GM21786 (cell line): ENCODE results near the gene ZNF614.
"Not testable (repeated sequence)": the region's sequence is repeated elsewhere in the genome, so short reads cannot be mapped to it uniquely, and the experiment has no call there.

ENCODE experiments used
- ATAC-seq: cut with Tn5 transposase; IDR thresholded peaks from one replicate; pipeline ENCODE4 v1.9.1; 2021; ENCODE audit not compliant: unreplicated experiment

ZNF614 gene

DNA sequence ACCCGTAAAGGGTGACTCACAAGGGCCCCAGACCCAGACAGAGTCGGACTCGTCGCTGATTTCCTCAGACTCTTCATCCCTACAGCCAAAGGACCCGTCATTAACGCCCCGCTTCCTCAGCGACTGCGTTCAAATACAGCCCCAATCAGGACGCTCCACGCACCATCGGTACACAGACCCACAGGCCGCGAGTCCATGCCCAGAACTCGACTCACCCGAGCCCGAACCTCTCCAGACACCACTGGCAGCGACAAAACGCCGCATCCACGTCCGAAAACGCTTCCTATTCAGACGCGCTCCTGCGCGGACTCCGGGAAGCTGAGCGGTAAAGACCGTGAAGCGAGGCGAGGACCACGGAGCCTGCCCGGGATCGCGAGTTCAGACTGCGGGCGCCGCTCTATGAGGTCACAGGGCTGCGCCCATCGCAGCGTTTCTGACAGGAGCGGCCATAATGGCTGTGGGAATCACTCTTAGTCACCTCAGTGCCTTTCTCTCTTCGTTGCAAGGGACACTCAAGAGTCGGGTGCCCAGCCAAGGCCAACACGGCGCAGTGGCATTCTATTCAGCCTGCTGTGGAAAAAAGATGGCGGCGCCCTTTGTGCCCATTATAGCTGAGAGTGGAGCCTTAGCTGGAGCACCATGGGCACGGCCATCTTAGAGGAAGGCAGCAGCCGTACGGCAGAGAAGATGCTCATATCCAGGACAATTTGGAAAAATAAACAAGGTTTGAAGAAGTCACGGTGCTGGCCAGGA, at the start of gene ZNF614:
TSS of gene ZNF614 (minus strand) at position 353 of the 753 bp plus-strand sequence. CDS start 2,634 bp downstream, outside the sequence.
- peak; percentile 85 for ATAC-seq

DNA sequence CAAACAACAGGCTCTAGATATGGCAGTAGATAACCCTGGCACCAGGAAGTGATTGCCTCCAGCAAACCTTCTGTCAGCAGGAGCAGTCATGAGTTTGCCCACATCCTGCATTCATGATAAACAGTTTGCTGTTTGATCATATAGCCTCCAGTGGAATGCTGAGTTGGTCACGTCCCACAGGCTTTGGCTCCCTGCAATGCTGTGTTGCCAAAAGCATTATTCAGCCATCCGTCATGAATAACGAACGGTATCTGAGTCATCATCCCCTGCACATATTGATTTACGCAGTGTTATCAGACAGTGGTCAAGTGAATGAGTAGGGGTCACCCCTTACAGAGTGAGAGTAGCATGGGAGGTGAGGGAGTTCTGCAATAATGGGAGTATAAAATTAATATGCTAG, 42.3 kb upstream of the ZNF614 start:
- ATAC-seq: no peak

DNA sequence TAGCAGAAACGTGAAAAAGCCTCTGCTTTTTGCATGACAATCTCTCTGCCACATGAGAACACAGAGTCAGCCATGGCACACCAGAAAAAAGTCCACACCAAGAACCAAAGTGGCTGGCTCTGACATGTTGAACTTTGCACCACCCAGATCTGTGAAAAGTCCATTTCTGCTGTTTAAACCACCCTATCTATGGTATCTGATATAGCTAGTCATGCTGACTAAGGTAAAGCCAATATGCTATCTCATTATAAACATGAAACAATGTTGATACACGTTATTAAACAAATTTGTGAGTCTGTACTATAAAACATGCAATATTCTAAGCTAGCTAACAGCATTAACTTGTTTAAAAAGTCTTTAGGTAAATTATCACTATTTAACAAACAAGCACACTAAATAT, 41.5 kb upstream of the ZNF614 start:
- ATAC-seq: no peak

DNA sequence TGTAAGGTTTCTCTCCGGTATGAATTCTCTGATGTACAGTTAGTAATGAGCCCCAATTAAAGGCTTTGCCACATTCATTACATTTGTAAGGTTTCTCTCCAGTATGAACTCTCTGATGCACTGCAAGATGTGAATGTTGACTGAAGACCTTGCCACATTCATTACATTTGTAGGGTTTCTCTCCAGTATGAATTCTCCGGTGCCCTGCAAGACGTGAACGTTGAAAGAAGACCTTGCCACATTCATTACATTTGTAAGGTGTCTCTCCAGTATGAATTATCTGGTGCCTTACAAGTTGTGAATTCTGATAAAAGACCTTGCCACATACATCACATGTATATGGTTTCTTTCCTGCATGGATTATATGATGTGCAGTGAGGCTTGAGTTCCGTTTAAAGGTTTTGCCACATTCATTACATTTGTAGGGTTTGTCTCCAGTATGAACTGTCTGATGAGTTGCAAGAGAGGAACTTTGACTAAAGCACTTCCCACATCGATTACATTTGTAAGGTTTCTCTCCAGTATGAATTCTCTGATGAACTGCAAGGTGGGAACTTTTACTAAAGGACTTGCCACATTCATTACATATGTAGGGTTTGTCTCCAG, 38.2 kb upstream of the ZNF614 start:
- no peak for ATAC-seq

DNA sequence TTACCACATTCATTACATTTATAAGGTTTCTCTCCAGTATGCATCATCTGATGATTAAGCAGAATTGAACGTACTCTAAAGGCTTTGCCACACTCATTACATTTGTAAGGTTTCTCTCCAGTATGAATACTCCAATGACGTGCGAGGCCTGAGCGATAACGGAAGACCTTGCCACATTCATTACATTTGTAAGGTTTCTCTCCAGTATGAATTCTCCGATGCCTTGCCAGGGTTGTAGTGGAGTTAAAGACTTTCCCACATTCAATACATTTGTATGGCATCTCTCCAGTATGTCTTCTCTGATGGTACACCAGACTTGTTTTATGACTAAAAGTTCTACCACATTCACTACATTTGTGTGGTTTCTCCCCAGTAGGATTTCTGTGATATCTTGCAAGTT, 37.2 kb upstream of the ZNF614 start:
- no peak for ATAC-seq

DNA sequence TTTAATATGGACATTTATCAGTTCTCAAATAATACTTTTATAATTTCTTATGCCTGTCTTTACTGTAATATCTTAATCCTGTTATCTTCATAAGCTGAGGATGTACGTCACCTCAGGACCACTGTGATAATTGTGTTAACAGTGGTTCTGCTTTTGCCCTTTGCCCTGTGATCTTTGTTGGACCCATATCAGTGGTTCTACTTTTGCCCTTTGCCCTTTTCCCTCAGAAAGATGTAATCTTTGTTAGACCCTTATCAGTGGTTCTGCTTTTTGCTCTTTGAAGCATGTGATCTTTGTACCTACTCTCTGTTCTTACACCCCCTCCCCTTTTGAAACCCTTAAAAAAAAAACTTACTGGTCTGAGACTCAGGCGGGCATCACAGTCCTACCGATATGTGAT, 28.3 kb upstream of the ZNF614 start:
- ATAC-seq: not testable (repeated sequence)

DNA sequence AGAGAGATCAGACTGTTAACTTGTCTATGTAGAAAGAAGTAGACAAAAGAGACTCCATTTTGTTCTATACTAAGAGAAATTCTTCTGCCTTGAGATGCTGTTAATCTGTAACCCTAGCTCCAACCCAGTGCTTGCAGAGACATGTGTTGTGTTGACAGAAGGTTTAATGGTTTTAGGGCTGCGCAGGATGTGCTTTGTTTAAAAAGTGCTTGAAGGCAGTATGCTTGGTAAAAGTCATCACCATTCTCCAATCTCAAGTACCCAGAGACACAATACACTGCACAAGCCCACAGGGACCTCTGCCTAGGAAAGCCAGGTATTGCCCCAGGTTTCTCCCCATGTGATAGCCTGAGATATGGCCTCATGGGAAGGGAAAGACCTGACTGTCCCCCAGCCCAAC, 23.6 kb upstream of the ZNF614 start:
- not testable (repeated sequence) for ATAC-seq

DNA sequence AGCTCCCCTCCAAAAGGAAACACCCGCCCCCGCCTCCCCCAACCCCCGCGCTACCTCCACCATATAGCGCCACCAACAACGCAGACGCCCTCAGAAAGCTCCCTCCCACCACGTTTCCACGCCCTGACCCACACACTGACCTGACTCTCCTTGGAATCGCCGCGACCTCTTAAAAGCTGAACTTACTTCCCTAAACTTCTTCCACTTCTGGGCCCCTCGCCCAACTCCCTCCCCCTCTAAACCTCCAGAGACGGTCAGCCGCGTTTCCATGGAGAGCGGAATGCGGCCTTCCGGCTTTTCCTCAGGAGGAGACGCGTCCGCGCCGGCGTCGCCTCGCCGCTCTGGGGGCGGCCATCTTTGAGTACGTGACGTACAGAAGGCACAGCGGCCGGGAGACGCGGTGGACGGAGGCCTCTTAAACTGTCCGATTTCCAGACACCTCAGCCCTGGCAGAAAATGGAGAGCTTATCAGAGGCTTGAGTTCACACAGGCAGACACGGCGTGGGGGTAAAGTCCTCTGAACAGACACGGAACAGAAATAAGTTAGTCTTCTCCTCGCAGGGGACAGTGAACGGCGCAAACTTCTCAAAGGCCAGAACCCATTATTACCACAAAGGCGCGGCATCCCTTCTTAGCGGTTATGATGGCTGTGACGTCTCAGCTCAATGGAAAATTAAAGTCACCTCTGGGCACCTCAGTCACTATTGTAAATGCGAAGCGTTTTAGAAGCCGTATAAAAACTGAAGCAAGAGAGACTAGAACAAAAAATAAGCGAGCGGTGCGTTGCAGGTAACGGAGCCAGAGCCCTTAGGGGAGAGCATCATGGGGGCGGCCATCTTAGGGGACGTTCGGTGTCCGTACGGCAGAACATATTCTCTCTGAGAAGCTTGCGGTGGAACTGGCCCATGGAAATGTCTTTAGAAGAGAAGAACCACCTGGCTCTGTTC, 20.6 kb upstream of the ZNF614 start, which contains the start of gene ZNF432:
TSS of gene ZNF432 (minus strand) at position 284 of the 947 bp plus-strand sequence. CDS start 1,970 bp downstream, outside the sequence.
- peak; percentile 83 for ATAC-seq

DNA sequence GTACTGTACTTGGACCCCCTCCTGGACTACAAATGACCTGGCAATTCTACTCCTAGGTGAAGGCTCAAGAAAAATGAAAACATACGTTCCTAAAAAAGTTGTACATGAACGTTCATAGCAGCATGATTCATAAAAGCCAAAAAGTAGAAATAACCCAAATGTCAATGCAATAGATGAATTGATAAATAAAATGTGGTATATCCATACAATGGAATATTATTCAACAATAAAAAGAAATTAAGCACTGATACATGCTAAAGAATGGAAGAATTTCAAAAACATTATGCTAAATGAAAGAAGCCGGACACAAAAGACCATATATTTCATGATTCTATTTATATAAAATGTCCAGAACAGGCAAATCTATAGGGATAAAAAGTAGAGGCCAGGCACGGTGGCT, 11.0 kb upstream of the ZNF614 start:
- ATAC-seq: no peak

DNA sequence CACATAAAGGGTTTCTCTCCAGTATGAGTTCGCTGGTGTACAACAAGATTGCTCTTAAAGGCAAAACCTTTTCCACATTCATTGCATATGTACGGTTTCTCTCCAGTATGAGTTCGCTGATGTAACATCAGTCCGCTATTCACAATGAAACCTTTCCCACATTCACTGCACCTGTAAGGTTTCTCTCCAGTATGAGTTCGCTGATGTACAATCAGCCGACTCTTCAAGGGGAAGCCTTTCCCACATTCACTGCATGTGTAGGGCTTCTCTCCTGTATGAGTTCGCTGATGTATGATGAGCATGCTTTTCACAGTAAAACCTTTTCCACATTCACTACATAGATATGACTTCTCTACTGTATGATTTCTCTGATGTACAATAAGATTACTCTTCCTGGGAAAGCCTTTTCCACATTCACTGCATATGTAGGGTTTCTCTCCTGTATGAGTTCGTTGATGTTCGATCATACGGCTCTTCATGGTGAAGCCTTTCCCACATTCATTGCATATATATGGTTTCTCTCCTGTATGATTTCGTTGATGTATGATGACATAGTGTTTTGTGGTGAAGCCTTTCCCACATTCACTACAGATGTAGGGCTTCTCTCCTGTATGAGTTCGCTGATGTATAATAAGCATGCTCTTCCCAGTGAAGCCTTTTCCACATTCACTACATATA, 6.0 kb upstream of the ZNF614 start:
- ATAC-seq: no peak

DNA sequence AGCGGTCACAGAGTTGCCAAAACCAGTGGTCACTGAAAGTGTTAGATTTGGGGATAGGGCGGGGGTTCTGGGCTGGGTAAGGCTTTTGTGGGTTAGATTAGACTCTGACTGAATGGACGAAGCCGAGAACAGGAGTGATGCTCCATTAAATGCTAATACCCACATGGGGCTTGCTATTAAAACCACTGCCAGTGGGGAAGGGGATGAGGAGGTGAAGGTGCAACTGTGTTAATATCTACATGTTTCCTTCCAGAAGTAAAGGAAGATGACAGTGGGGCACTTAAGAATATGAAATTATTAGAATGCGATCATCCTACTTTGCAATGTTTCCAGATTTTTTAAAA, 573 bp upstream of the ZNF614 start:
- peak; percentile 17 for ATAC-seq

DNA sequence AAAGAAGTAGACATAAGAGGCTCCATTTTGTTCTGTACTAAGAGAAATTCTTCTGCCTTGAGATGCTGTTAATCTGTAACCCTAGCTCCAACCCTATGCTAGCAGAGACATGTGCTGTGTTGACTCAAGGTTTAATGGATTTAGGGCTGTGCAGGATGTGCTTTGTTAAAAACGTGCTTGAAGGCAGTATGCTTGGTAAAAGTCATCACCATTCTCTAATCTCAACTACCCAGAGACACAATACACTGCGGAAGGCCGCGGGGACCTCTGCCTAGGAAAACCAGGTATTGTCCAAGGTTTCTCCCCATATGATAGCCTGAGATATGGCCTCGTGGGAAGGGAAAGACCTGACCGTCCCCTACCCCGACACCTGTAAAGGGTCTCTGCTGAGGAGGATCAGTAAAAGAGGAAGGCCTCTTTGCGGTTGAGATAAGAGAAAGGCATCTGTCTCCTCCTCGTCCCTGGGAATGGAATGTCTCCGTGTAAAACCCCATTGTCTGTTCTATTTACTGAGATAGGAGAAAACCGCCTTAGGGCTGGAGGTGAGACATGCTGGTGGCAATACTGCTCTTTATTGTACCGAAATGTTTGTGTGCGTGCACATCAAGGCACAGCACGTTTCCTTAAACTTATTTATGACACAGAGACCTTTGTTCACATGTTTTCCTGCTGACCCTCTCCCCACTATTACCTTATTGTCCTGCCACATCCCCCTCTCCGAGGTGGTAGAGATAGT, 1.8 kb downstream of the ZNF614 start:
- ATAC-seq: not testable (repeated sequence)

DNA sequence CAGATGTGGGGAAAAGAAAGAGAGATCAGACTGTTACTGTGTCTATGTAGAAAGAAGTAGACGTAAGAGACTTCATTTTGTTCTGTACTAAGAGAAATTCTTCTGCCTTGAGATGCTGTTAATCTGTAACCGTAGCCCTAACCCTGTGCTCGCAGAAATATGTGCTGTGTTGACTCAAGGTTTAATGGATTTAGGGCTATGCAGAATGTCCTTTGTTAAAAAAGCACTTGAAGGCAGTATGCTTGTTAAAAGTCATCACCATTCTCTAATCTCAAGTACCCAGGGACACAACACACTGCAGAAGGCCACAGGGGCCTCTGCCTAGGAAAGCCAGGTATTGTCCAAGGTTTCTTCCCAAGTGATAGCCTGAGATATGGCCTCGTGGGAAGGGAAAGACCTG, 3.7 kb downstream of the ZNF614 start:
- ATAC-seq: not testable (repeated sequence)

DNA sequence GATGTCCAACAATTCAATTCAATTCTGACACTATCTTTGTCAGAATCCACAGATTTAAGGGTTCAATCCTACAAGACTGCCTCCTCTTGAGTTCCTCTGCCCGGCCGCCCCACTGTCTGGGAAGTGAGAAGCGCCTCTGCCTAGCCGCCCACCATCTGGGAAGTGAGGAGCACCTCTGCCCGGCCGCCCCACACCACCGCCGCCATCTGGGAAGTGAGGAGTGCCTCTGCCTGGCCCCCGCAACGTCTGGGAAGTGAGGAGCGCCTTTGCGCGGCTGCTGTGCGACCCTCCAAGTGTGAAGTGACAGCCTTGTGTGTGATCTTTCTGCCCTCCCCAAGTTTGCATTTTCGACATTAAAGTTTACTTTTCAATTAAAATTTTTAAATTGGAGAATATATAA, 6.0 kb downstream of the ZNF614 start:
- ATAC-seq: no peak

DNA sequence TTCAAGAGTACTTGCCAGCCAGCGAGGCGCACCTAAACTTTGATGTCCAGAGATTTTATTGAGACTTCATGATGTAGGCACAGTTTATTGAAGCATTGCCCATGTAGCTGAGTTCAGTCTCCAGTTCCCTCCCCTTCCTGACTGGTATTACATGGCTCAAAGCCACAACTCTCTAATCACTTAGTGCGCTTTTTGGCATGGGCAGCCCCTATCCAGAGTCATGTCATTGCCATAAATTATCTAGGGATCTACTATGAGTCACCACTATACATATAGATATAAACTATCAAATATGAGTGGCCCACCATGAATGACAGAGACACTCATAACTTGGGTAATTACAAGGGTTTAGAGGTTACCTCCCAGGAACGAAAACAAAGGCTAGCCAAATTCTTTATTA, 7.7 kb downstream of the ZNF614 start:
- ATAC-seq: no peak

DNA sequence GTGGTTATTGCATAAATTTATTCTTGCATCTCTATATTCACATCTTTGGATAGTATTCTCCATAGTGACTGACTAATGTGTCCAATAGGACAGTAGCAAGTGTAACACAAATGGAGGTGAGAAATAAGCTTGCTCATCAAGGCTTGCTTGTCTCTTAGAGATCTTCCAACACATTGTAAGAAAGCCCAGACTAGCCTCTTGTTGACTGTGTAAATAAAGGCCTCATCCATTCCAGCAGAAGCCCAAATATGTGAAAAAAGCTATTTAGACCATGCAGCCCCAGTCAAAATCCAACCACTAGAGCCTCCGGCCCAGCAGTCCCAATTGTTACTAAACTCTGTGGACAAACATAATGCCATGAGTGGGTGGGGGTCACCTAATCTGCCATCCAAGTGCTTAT, 17.5 kb downstream of the ZNF614 start:
- ATAC-seq: no peak

DNA sequence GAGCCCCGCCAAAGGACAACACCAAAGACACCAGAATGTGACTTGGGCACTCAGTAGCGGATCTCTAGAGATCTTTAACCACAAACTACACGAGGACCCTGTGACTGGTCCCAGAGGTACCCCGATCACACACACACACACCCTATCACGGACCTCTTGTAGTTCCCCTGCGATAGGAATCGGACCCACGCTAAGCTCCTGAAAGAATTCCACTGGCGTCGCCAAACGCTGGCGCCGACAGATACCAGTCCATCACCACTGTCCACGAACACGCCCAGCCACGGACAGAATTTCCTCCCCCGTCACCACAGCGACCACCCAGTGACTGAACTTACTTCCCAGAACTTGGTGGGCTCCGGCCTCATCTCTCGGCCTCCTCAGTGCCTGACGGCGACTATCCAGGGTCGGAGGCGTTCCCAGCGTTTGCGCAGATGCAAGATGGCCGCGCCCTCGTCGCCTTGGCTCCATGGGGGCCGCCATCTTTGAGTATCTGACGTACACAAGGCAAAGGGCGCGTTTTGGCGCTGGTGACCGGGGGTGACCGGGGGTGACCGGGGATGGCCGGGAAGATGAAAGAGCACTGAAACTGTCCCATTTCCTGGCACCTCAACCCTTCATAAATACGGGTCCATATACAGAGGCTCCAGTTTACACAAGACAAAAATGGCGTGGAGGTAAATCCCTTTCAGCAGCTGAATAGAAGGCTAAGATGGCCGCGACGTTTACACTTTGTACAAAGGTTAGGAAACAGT, 20.2 kb downstream of the ZNF614 start, which contains the start of gene ZNF615:
TSS of gene ZNF615 (minus strand) at position 406 of the 752 bp plus-strand sequence. CDS start 4,500 bp downstream, outside the sequence.
- peak; percentile 76 for ATAC-seq

DNA sequence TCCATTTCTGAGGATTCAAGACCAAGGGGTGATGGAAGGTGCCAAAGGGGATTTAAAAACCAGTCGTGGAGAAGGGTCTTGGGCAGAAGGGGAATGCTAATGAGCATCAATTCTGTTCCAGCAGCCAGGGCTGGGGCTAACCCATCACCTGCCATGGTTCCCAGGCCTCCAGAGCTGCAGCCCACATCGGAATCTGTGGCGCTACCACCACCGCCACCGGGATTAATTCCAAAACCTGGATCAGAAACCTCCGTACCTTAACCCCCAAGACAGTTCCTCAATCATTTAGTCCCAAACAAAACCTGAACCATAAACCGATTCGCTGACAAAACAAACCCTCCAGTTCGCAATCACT, 20.8 kb downstream of the ZNF614 start:
- peak; percentile 9 for ATAC-seq

DNA sequence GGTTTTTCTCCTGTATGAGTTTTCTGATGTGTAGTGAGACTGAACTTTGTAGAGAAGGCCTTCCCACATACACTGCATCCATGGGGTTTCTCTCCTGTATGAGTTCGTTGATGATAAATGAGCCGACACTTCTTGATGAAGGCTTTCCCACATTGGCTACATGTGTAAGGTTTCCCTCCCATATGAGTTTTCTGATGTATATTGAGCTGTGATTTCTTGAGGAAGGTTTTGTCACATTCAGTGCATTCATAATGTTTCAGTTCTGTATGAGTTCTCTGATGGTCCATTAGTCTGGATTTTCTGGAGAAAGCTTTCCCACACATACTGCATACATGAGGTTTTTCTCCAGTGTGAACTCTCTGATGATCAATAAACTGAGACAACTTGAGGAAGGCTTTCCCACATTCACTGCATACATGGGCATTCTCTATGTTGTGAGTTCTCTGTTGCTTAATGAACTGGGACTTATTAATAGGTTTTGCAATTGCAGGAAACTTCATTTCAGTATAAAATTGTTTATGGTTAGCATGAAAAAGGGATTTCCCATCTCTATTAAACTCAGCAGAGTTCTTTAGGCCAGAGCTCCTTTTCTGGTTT, 34.0 kb downstream of the ZNF614 start:
- ATAC-seq: no peak
